Panc1 (cell line): ENCODE results near the gene C16orf82. TPM values are rescaled to one million over a fixed set of nuclear protein-coding genes. Genes with fewer than 3 reads are reported as not detected.

Source experiments
- ATAC-seq: fragments of 200-7000 bp; cut with Tn5 transposase; 2 replicates; pipeline ENCODE4 v1.9.1; 2020; ENCODE audit warnings: mild to moderate bottlenecking, moderate library complexity
- BruUV-seq: library from RNA; stranded (reverse); fragments of 400-500 nt; replicated peaks from 2 replicates; lab custom pipeline; 2021; lab: Mats Ljungman, UMichigan
- CTCF ChIA-PET: fragments of 300-600 bp; sonication (Branson Sonifier 250); formaldehyde crosslinking; loops from one replicate; lab custom pipeline; 2022; ENCODE audit warnings: antibody characterized with exemption; lab: Charles Lee
- POLR2A ChIA-PET: fragments of 300-600 bp; sonication (Branson Sonifier 250); formaldehyde crosslinking; loops from one replicate; lab custom pipeline; 2022; ENCODE audit warnings: antibody characterized with exemption; lab: Charles Lee
- DNase-seq: peaks from one replicate; pipeline ENCODE4 v3.0.0-alpha.2; 2010; ENCODE audit warnings: low read depth, low spot score
- H3K27ac ChIP-seq: 2 replicates; pipeline ENCODE4 v1.5.1; 2011; ENCODE audit warnings: mild to moderate bottlenecking, low read length, inconsistent platforms
- H3K27me3 ChIP-seq: fragments of 200-500 bp; sonication (Bioruptor generic); 2 replicates; pipeline ENCODE4 v1.6.0; 2014; ENCODE audit warnings: low read length, inconsistent platforms; ENCODE audit not compliant: control insufficient read depth, insufficient read depth
- H3K36me3 ChIP-seq: fragments of 200-500 bp; sonication (Bioruptor generic); 2 replicates; pipeline ENCODE4 v1.5.1; 2014; ENCODE audit warnings: inconsistent platforms, mild to moderate bottlenecking, low read length, moderate library complexity; ENCODE audit not compliant: control insufficient read depth, insufficient read depth
- H3K4me1 ChIP-seq: 2 replicates; pipeline ENCODE4 v1.5.1; 2011; ENCODE audit warnings: inconsistent platforms, mild to moderate bottlenecking, low read length, moderate library complexity; ENCODE audit not compliant: control insufficient read depth, insufficient read depth
- H3K4me3 ChIP-seq, 2 experiments: 2 replicates each; pipeline ENCODE4 v1.5.1; 2011 to 2012; ENCODE audit warnings: low read depth in 2 of 2, low read length in 2 of 2, mild to moderate bottlenecking in 2 of 2, inconsistent platforms in 1 of 2, moderate library complexity in 1 of 2
- H3K9me3 ChIP-seq: fragments of 200-500 bp; sonication (Bioruptor generic); 2 replicates; pipeline ENCODE4 v1.5.1; 2014; ENCODE audit warnings: low read depth, mild to moderate bottlenecking, inconsistent platforms, low read length, moderate library complexity; ENCODE audit not compliant: control insufficient read depth, insufficient read depth
- CTCF ChIP-seq: fragments of 450-650 bp; IDR thresholded peaks from 2 replicates; pipeline ENCODE4 v1.5.1; 2017; ENCODE audit warnings: mild to moderate bottlenecking
- POLR2AphosphoS5 ChIP-seq: IDR thresholded peaks from 2 replicates; pipeline ENCODE4 v1.6.1; 2012; ENCODE audit warnings: mild to moderate bottlenecking, low read depth, low read length, moderate library complexity
- SIN3A ChIP-seq: IDR thresholded peaks from 2 replicates; pipeline ENCODE4 v1.6.1; 2012; ENCODE audit warnings: low read depth, mild to moderate bottlenecking, low read length, moderate library complexity, borderline replicate concordance; ENCODE audit not compliant: insufficient read depth
- TCF7L2 ChIP-seq: IDR thresholded peaks from 2 replicates; pipeline ENCODE4 v1.6.1; 2011; ENCODE audit warnings: mild to moderate bottlenecking, low read depth, low read length, inconsistent platforms
- in situ Hi-C: cut with HindIII; loops from 2 replicates; pipeline ENCODE4 v1.10.0; 2016; ENCODE audit warnings: low sequenced_read_pairs, low pct_unique_long_range_greater_than_20kb
- intact Hi-C: fragments of 100-400 bp; cut with micrococcal nuclease; formaldehyde crosslinking; loops from one replicate; pipeline ENCODE4 v1.10.0; 2022; ENCODE audit not compliant: unreplicated experiment
- total RNA-seq: library from RNA; stranded (reverse); gene quantifications from one replicate; pipeline ENCODE4 v1.2.1, GENCODE V29; 2021; ENCODE audit not compliant: unreplicated experiment
- TF ChIP-seq, protein P1 (sequence below), 2 experiments: IDR thresholded peaks; 2 replicates each; pipeline ENCODE4 v1.6.1; 2011 to 2012; ENCODE audit warnings: low read depth in 2 of 2, control low read depth in 1 of 2, low read length in 1 of 2, mild to moderate bottlenecking in 1 of 2, moderate library complexity in 1 of 2; ENCODE audit not compliant: insufficient read depth in 1 of 2

C16orf82 gene
- total RNA-seq, 1 experiment from 2014 or later = not detected

- ATAC-seq = no peak
- Histone ChIP-seq H3K36me3 (no peaks in the 10 kb centered on the region), H3K4me1 (no peaks in the 10 kb centered on the region), H3K4me3 (no peak overlapping the region), H3K27me3 (peaks cover 4% of the 10 kb centered on the region; the same call in 1 of the 2 replicates), H3K27ac (no peak overlapping the region), H3K9me3 (no peaks in the 10 kb centered on the region)
- ChIA-PET POLR2A (no interaction called here), CTCF (no interaction called here)
- no peak for DNase-seq
- in situ Hi-C loops (no loop called here), intact Hi-C loops (no loop called here)
- no TSS peak for BruUV-seq
- TF ChIP-seq SIN3A (no peak), TCF7L2 (no peak), POLR2AphosphoS5 (no peak), CTCF (no peak)
- TF ChIP-seq, protein P1, sequence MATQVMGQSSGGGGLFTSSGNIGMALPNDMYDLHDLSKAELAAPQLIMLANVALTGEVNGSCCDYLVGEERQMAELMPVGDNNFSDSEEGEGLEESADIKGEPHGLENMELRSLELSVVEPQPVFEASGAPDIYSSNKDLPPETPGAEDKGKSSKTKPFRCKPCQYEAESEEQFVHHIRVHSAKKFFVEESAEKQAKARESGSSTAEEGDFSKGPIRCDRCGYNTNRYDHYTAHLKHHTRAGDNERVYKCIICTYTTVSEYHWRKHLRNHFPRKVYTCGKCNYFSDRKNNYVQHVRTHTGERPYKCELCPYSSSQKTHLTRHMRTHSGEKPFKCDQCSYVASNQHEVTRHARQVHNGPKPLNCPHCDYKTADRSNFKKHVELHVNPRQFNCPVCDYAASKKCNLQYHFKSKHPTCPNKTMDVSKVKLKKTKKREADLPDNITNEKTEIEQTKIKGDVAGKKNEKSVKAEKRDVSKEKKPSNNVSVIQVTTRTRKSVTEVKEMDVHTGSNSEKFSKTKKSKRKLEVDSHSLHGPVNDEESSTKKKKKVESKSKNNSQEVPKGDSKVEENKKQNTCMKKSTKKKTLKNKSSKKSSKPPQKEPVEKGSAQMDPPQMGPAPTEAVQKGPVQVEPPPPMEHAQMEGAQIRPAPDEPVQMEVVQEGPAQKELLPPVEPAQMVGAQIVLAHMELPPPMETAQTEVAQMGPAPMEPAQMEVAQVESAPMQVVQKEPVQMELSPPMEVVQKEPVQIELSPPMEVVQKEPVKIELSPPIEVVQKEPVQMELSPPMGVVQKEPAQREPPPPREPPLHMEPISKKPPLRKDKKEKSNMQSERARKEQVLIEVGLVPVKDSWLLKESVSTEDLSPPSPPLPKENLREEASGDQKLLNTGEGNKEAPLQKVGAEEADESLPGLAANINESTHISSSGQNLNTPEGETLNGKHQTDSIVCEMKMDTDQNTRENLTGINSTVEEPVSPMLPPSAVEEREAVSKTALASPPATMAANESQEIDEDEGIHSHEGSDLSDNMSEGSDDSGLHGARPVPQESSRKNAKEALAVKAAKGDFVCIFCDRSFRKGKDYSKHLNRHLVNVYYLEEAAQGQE (IDR thresholded peaks at IDR 0.05; ENCODE audit: insufficient read depth in 1 of 2, low read depth in 2 of 2, low read length in 1 of 2) = no peak
Observed at GRCh38 chr16:27027971-27028370, 38.8 kb upstream of the C16orf82 start.

GRCh38 chr16:27028591-27029110 is 38.1 kb upstream of the C16orf82 start:
- POLR2A ChIA-PET = no interaction called here
- TF ChIP-seq, protein P1 (IDR thresholded peaks at IDR 0.05; ENCODE audit: insufficient read depth in 1 of 2, low read depth in 2 of 2, low read length in 1 of 2) = no peak
- TF ChIP-seq TCF7L2 = no peak
- TF ChIP-seq POLR2AphosphoS5 = no peak
- no peak for TF ChIP-seq CTCF
- no peak for TF ChIP-seq SIN3A
- no peak overlapping the region for H3K27ac ChIP-seq
- in situ Hi-C loops (no loop called here), intact Hi-C loops (loop anchor here (1.0 kb wide), 1 partner anchor 18 kb away; no protein-coding TSS in a partner anchor)
- peaks cover 2% of the 10 kb centered on the region; the same call in 1 of the 2 replicates for H3K27me3 ChIP-seq
- no peaks in the 10 kb centered on the region for H3K4me1 ChIP-seq
- BruUV-seq = no TSS peak
- CTCF ChIA-PET = no interaction called here
- DNase-seq (no peak), ATAC-seq (no peak)
- no peaks in the 10 kb centered on the region for H3K36me3 ChIP-seq
- H3K4me3 ChIP-seq = no peak overlapping the region
- no peaks in the 10 kb centered on the region for H3K9me3 ChIP-seq
